SJCRH30 (cell line): ENCODE measurements around the gene USP24. TPM values are rescaled to one million over a fixed set of nuclear protein-coding genes. Genes with fewer than 3 reads are reported as not detected.
A peak's percentile ranks its signal among the peaks of the same experiment; 100 is the strongest.
"Not testable (repeated sequence)": the region's sequence is repeated elsewhere in the genome, so short reads cannot be mapped to it uniquely, and the experiment has no call there.

Source experiments
- DNase-seq, 2 experiments: peaks; one replicate each; pipeline ENCODE4 v3.0.0-alpha.2; 2015 to 2020
- H3K27ac ChIP-seq: fragments of 250-450 bp; sonication (Bioruptor Pico); 2 replicates; pipeline ENCODE4 v1.5.1; 2020; ENCODE audit warnings: mild to moderate bottlenecking, moderate library complexity
- H3K27me3 ChIP-seq: fragments of 250-450 bp; sonication (Bioruptor Pico); 2 replicates; pipeline ENCODE4 v1.5.1; 2020; ENCODE audit warnings: mild to moderate bottlenecking, moderate library complexity
- H3K36me3 ChIP-seq: fragments of 250-450 bp; sonication (Bioruptor Pico); 2 replicates; pipeline ENCODE4 v1.5.1; 2020; ENCODE audit warnings: mild to moderate bottlenecking, moderate library complexity
- H3K4me1 ChIP-seq: fragments of 250-450 bp; sonication (Bioruptor Pico); 2 replicates; pipeline ENCODE4 v1.5.1; 2020; ENCODE audit warnings: mild to moderate bottlenecking, moderate library complexity
- H3K4me3 ChIP-seq: fragments of 250-450 bp; sonication (Bioruptor Pico); 2 replicates; pipeline ENCODE4 v1.5.1; 2020; ENCODE audit warnings: mild to moderate bottlenecking, moderate library complexity
- H3K9me3 ChIP-seq: fragments of 250-450 bp; sonication (Bioruptor Pico); replicated peaks from 2 replicates; pipeline ENCODE4 v1.5.1; 2020; ENCODE audit warnings: mild to moderate bottlenecking, moderate library complexity
- total RNA-seq: library from RNA; depleted of rRNA; stranded (reverse); fragments of >200 nt; shearing (Covaris generic); gene quantifications from 2 replicates; pipeline ENCODE4 v1.2.3, GENCODE V29; 2014

Gene USP24
- total RNA-seq, 1 experiment from 2014 or later, result 46.2 TPM

DNA sequence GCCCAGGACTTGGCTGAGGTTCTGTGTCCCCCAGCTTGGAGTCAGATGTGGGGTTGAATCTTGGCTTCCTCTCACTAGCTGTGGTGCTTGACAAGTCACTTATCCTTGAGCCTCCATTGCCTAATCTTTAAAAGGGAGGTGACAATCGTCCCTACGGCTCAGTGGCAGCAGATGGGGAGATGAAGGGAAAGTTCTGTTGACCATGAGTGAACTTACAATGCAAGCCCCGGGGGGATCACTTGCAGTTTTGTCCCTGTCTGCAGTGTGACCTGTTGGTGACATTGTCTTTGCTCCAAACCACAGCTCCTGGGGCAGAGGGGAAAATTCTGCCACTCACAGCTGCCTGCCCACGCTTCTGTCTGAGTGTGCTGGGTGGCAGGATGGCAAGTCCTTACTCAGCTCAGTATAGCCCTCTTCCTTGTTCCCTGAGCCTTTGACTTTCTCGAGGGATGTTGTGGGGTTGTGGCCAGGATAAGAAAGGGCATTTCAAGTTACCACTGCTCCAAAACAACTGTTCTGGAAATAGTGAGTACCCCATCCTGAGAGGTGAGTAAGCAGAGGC is 174.2 kb downstream of the USP24 start:
- H3K4me3 ChIP-seq, result no peak overlapping the region
- peaks cover 5% of the 10 kb centered on the region; the same call in 1 of the 2 replicates for H3K27me3 ChIP-seq
- no peak for DNase-seq
- no peaks in the 10 kb centered on the region for H3K4me1 ChIP-seq
- H3K9me3 ChIP-seq, result no peaks in the 10 kb centered on the region
- H3K27ac ChIP-seq, result no peak overlapping the region
- H3K36me3 ChIP-seq, result no peaks in the 10 kb centered on the region

DNA sequence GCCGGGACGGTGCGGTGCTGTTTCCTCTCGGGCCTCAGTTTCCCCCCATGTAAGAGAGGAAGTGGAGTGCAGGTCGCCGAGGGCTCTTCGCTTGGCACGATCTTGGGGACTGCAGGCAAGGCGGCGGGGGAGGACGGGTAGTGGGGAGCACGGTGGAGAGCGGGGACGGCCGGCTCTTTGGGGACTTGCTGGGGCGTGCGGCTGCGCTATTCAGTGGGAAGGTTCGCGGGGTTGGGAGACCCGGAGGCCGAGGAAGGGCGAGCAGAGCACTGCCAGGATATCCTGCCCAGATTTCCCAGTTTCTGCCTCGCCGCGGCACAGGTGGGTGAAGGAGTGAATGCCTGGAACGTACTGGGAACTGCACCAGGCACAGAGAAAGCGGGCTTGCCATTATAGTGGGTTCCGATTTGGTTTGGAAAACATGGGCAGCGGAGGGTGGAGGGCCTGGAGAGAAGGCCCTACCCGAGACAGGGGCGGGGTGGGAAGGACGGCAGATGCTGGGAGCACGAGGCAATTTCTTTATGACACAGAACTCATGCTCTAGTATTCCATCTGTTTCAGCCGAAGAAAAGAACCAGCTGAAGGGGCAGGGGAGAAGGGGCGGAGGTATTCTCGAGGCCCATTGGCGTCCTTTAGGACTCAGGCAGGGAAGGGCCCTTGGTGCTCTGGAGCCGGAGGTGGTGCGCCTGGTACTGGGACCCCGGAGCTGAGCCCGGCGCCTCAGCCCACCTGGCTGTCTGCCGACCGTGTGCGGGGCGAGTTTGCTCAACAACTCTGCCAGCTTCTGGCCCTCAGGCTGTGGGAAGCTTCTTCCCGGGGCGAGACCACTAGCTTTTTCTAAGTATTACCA is 174.9 kb downstream of the USP24 start:
- H3K27ac ChIP-seq, result no peak overlapping the region
- H3K9me3 ChIP-seq, result no peaks in the 10 kb centered on the region
- DNase-seq, result no peak
- no peak overlapping the region for H3K4me3 ChIP-seq
- H3K4me1 ChIP-seq, result no peaks in the 10 kb centered on the region
- peaks cover 5% of the 10 kb centered on the region; the same call in 1 of the 2 replicates for H3K27me3 ChIP-seq
- H3K36me3 ChIP-seq, result no peaks in the 10 kb centered on the region

DNA sequence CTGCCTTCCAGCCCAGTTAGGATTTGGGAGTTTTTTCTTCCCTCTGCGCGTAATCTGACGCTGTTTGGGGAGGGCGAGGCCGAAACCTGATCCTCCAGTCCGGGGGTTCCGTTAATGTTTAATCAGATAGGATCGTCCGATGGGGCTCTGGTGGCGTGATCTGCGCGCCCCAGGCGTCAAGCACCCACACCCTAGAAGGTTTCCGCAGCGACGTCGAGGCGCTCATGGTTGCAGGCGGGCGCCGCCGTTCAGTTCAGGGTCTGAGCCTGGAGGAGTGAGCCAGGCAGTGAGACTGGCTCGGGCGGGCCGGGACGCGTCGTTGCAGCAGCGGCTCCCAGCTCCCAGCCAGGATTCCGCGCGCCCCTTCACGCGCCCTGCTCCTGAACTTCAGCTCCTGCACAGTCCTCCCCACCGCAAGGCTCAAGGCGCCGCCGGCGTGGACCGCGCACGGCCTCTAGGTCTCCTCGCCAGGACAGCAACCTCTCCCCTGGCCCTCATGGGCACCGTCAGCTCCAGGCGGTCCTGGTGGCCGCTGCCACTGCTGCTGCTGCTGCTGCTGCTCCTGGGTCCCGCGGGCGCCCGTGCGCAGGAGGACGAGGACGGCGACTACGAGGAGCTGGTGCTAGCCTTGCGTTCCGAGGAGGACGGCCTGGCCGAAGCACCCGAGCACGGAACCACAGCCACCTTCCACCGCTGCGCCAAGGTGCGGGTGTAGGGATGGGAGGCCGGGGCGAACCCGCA is 175.7 kb downstream of the USP24 start, which contains the start of gene PCSK9:
Gene PCSK9, plus strand, starts transcription at position 207 of the 741 bp plus-strand sequence. Its CDS starts 290 bp downstream, at position 497.
- no peaks in the 10 kb centered on the region for H3K4me1 ChIP-seq
- H3K27me3 ChIP-seq, result peaks cover 5% of the 10 kb centered on the region
- no peaks in the 10 kb centered on the region for H3K36me3 ChIP-seq
- H3K27ac ChIP-seq, result no peak within 1 kb of the TSS
- H3K9me3 ChIP-seq, result no peaks in the 10 kb centered on the region
- peak in 1 of 2 experiments; percentile 16 for DNase-seq
- H3K4me3 ChIP-seq, result no peak within 1 kb of the TSS

DNA sequence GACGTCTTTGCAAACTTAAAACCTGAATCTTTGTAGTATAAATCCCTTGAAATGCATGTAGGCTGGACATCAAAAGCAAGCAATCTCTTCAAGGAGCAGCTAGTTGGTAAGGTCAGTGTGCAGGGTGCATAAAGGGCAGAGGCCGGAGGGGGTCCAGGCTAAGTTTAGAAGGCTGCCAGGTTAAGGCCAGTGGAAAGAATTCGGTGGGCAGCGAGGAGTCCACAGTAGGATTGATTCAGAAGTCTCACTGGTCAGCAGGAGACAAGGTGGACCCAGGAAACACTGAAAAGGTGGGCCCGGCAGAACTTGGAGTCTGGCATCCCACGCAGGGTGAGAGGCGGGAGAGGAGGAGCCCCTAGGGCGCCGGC is 176.2 kb downstream of the USP24 start:
- Histone ChIP-seq H3K4me3 (no peak overlapping the region), H3K9me3 (no peaks in the 10 kb centered on the region), H3K36me3 (no peaks in the 10 kb centered on the region), H3K27me3 (peaks cover 6% of the 10 kb centered on the region), H3K27ac (no peak overlapping the region), H3K4me1 (no peaks in the 10 kb centered on the region)
- no peak for DNase-seq

DNA sequence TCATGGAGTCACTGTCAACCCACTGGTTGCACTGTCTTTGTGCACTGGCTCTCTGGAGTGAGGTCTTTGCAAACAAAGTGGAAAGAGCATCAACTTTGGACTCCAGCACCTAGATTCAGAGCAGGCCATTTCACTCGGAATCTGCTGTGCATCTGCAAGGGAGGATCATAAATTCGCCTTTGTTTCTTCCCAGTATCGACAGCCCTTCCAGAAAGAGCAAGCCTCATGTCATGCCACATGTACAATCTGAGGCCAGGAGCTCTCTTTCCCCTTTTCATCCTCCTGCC is 176.7 kb downstream of the USP24 start:
- no peak overlapping the region for H3K27ac ChIP-seq

DNA sequence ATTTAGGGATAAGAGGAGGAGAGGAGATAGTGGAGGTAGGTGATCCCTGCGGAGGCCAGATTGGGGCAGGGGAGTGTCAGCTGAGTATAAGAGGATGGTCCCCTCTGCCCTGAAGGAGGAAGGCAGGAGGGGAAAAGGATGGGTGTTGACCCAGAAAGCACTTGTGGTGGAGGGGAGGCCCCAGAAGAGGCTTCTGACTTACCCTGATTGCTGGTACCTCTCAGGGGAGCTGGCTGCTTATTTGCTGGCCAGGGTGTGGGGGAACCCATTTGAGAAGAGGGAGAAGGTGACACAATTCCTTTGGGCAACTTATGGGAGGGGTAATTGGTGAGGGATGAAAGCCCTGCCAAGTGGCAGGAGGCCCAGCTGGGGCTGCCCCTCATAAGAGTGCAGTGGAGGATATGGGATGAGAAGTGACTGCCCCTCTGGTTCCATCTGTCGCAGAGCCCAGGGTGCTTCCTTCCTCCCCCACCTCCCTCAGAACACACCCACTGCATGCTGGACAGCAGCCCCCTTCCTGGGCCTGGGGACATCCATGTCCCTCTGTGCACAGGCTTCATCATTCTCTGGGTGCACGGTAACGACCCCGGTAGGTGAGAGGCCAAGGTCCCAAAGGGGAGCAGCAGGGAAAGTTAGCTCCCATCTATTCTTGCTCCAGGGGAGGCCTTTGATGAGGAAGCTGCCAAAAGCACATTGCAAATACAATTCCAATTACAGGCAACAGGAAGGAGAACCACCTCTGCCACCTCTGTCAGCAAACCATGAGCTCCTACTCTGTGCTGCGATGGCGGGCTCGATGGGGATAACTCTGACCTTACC is 177.2 kb downstream of the USP24 start:
- H3K36me3 ChIP-seq, result no peaks in the 10 kb centered on the region
- H3K27ac ChIP-seq, result no peak overlapping the region
- no peaks in the 10 kb centered on the region for H3K9me3 ChIP-seq
- H3K4me3 ChIP-seq, result no peak overlapping the region
- H3K27me3 ChIP-seq, result peaks cover 13% of the 10 kb centered on the region
- H3K4me1 ChIP-seq, result no peaks in the 10 kb centered on the region
- no peak for DNase-seq

More for the DNA sequence above, 176.7 kb downstream of the USP24 start:
- H3K4me3 ChIP-seq, result no peak overlapping the region
- no peaks in the 10 kb centered on the region for H3K36me3 ChIP-seq
- DNase-seq, result no peak
- no peaks in the 10 kb centered on the region for H3K4me1 ChIP-seq
- no peaks in the 10 kb centered on the region for H3K9me3 ChIP-seq
- peaks cover 8% of the 10 kb centered on the region for H3K27me3 ChIP-seq

DNA sequence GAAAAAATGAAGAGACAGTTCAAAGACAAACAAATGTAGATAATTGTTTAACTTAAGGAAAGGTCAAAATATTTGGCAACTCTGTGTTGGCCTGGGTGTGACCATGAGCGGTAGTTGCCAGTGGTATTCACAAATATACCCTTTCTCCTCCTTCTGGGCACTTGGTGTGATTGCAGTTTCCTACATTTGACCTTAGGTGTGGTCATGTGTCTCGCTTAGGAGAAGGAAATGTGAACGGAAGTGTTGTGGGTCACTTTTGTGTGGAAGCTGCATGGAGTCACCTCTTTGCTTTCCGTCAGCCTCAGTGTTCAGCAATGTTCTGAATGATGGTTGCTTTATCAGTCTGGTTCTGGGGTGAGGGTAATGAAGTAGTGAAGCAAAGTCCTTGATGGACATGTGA is 179.3 kb downstream of the USP24 start:
- no peak overlapping the region for H3K27ac ChIP-seq
- DNase-seq, result no peak
- H3K27me3 ChIP-seq, result peaks cover 13% of the 10 kb centered on the region
- H3K36me3 ChIP-seq, result no peaks in the 10 kb centered on the region
- no peaks in the 10 kb centered on the region for H3K4me1 ChIP-seq
- H3K4me3 ChIP-seq, result no peak overlapping the region
- no peaks in the 10 kb centered on the region for H3K9me3 ChIP-seq

DNA sequence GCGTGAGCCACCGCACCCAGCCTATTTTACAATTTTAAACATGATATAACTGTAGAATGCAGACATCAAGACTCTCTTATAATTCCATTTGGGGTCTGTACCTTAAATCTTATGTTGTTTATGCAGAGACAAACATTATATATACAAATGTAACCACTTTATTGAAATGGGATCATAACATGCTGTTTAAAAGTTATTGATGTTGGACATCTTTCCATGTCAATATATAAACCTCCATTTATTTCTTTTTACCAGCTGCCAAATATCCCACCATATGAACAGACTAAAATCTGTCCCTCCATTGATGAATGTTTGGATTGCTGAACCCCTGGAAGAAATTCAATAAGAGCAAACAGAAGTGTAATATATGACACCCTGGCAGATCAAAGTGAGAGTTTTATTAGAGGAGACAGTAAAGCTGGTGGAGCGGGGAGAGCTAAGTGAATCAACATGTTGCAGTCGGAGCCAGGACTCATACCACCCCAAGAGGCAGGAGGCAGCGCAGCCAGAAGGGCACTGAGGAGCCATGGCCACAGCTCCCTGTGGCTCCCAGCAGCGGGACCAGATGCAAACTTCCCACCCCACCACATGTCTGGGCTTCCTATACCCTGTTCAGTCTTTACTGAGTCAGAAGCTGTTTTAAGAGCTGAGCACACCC is 180.6 kb downstream of the USP24 start:
- H3K9me3 ChIP-seq, result no peaks in the 10 kb centered on the region
- DNase-seq, result no peak
- peaks cover 10% of the 10 kb centered on the region for H3K27me3 ChIP-seq
- H3K4me1 ChIP-seq, result no peaks in the 10 kb centered on the region
- H3K4me3 ChIP-seq, result no peak overlapping the region
- H3K27ac ChIP-seq, result no peak overlapping the region
- no peaks in the 10 kb centered on the region for H3K36me3 ChIP-seq

DNA sequence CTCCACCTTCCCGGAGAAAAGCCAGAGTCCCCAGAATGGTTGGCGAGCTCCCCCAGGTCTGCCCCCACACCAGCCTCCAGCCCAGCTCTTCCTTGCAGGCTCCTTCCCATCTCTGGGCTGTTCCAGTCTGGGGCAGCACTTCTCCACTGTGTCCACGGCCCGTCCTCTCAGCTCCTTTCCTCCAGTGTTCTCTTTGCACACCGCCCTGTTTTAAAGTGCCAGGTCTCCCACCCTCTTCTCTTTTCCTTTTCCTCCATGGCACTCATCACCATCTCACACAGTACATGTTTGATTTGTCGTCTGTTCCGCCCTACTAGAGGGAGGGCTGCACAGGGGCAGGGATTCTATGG is 181.9 kb downstream of the USP24 start:
- Histone ChIP-seq H3K27ac (no peak overlapping the region), H3K9me3 (no peaks in the 10 kb centered on the region), H3K4me3 (no peak overlapping the region), H3K36me3 (no peaks in the 10 kb centered on the region), H3K4me1 (0 out of 2 replicates have a peak, but pooled peaks cover 3% of the 10 kb centered on the region), H3K27me3 (peaks cover 8% of the 10 kb centered on the region)
- DNase-seq, result no peak

DNA sequence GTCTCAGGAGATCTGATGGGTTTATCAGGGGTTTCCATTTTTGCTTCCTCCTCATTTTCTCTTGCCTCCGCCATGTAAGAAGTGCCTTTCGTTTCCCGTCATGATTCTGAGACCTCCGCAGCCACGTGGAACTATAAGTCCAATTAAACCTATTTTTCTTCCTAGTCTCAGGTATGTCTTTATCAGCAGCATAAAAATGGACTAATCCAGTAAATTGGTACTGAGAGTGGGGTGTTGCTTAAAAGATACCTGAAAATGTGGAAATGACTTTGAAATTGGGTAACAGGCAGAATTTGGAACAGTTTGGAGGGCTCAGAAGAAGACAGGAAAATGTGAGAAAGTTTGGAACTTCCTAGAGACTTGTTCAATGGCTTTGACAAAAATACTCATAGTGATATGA is 184.1 kb downstream of the USP24 start:
- not testable (repeated sequence) for DNase-seq, H3K4me1 ChIP-seq, H3K36me3 ChIP-seq, H3K27ac ChIP-seq, H3K9me3 ChIP-seq, H3K4me3 ChIP-seq, H3K27me3 ChIP-seq

DNA sequence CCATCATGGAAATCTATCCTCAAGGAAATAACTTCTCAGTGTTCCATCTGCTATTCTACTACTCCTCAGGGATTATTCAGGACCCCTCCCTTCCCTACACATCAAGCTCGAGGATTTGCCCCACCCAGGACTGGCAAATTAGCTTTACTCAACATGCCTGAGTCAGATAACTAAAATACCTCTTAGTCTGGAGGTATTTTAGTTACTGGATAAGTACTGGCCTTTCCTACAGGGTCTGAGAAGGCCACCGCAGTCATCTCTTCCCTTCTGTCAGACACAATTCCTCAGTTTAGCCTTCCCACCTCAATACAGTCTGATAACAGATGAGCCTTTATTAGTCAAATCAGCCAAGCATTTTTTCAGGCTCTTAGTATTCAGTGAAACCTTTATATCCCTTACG is 188.5 kb downstream of the USP24 start:
- not testable (repeated sequence) for H3K27me3 ChIP-seq, H3K4me1 ChIP-seq, H3K4me3 ChIP-seq, H3K36me3 ChIP-seq, H3K9me3 ChIP-seq, H3K27ac ChIP-seq, DNase-seq

DNA sequence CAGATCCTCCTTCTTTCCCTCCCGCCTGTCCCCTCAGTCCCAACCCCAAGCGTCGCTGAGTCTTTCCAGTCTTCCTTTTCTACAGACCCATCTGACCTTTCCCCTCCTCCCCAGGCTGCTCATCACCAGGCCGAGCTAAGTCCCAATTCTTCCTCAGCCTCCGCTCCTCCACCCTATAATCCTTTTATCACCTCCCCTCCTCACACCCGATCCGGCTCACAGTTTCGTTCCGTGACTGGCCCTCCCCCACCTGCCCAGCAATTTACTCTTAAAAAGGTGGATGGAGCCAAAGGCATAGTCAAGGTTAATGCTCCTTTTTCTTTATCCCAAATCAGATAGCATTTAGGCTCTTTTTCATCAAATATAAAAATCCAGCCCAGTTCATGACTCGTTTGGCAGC is 191.0 kb downstream of the USP24 start:
- H3K4me1 ChIP-seq, DNase-seq, H3K36me3 ChIP-seq, H3K4me3 ChIP-seq, H3K27me3 ChIP-seq, H3K9me3 ChIP-seq, H3K27ac ChIP-seq: not testable (repeated sequence)

DNA sequence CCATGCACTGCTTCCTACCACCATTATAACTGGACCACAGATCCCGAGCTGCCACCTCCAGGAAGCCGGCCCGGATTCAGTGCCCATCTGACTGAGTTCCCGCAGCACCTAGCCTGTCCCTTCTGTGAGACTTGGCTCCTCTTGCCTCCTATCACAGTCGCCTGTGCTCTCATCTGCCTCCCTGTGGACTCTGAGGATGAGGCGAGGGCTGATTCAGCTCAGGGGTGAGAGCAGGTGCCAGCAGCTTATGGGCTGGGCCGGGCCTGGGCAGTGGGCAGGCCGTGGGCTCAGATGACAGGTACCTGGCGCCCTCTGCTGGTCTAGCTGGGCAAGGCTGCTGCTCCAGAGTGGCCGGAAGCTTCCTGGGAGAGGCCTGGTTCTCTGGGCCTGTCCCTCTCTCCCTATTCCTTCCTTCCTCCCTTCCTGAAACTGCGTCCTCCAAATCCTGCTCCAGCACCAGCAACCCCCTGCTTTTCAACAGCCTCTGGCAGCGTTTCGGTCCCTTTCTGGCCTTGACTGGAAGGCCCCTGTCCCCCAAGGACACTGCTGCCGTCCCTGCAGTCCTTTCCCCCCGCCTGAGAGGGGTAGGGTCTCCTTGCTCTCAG is 193.1 kb downstream of the USP24 start:
- no peak overlapping the region for H3K27ac ChIP-seq
- no peaks in the 10 kb centered on the region for H3K4me1 ChIP-seq
- peak; percentile 88 to 94 for DNase-seq
- no peak overlapping the region for H3K4me3 ChIP-seq
- no peaks in the 10 kb centered on the region for H3K36me3 ChIP-seq
- no peaks in the 10 kb centered on the region for H3K9me3 ChIP-seq
- H3K27me3 ChIP-seq, result no peaks in the 10 kb centered on the region

DNA sequence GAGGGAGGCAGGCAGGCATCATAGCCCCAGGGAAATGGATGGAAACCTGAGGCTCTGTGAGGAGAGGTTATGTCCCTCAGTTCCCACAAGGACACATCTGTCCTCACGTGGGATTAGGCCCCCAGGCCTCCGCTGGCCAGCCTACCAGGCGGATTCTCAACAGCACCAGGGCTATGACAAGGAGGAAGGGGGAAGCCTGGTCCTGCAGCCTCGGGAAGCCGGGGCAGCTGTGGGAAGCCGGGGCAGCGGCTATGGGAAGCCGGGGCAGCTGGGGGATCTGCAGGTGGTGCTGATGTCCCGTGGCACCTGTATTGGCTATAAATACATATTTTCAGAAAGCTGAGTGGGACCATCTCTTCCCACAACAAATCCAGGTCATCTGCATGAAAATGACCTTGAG is 196.8 kb downstream of the USP24 start:
- H3K27me3 ChIP-seq, result no peaks in the 10 kb centered on the region
- H3K36me3 ChIP-seq, result no peaks in the 10 kb centered on the region
- no peak overlapping the region for H3K4me3 ChIP-seq
- H3K27ac ChIP-seq, result no peak overlapping the region
- no peaks in the 10 kb centered on the region for H3K9me3 ChIP-seq
- peak in 1 of 2 experiments; percentile 32 for DNase-seq
- H3K4me1 ChIP-seq, result no peaks in the 10 kb centered on the region
